Activated naive CD8-positive, alpha-beta T cell treated with anti-CD3 and anti-CD28 coated beads, Interleukin-2, amount 50 U/mL, for 16 hours (primary cell): ENCODE measurements around the gene CCNI2.

Source experiments
- DNase-seq: peaks from one replicate; pipeline ENCODE4 v3.0.0-alpha.2; 2020; ENCODE audit warnings: low read depth, low spot score

CCNI2 gene

GRCh38 chr5:132749506-132749905 is 2.3 kb downstream of the CCNI2 start:
- no peak for DNase-seq

- no peak for DNase-seq
These were observed 3.4 kb downstream of the CCNI2 start for GRCh38 chr5:132750471-132751230.

GRCh38 chr5:132751444-132751843 is 4.2 kb downstream of the CCNI2 start:
- DNase-seq = no peak

- DNase-seq = no peak
These were observed 4.8 kb downstream of the CCNI2 start for GRCh38 chr5:132751971-132752580.

- no peak for DNase-seq
These were observed 5.4 kb downstream of the CCNI2 start for GRCh38 chr5:132752581-132753125.

- no peak for DNase-seq
These were observed 6.1 kb downstream of the CCNI2 start for GRCh38 chr5:132753135-132753987.

GRCh38 chr5:132754111-132754510 is 6.9 kb downstream of the CCNI2 start:
- no peak for DNase-seq

- no peak for DNase-seq
These were observed 7.7 kb downstream of the CCNI2 start for GRCh38 chr5:132754947-132755346.

GRCh38 chr5:132756542-132756941 is 9.3 kb downstream of the CCNI2 start:
- DNase-seq = no peak

- no peak for DNase-seq
These were observed 11.2 kb downstream of the CCNI2 start for GRCh38 chr5:132758451-132758850.

- DNase-seq = no peak
These were observed 12.2 kb downstream of the CCNI2 start for GRCh38 chr5:132759114-132760048.

GRCh38 chr5:132760049-132760420 is 12.8 kb downstream of the CCNI2 start:
- no peak for DNase-seq

GRCh38 chr5:132760601-132761317 is 13.5 kb downstream of the CCNI2 start:
- DNase-seq = no peak

- no peak for DNase-seq
These were observed 14.4 kb downstream of the CCNI2 start for GRCh38 chr5:132761321-132762240.

GRCh38 chr5:132762246-132763000 is 15.2 kb downstream of the CCNI2 start:
- no peak for DNase-seq

GRCh38 chr5:132763181-132764036 is 16.2 kb downstream of the CCNI2 start:
- DNase-seq = no peak

- DNase-seq = no peak
These were observed 16.8 kb downstream of the CCNI2 start for GRCh38 chr5:132764051-132764450.
